Neural progenitor cell (in vitro differentiated cells): ENCODE data around the gene KANSL1L. TPM values are rescaled to one million over a fixed set of nuclear protein-coding genes. Genes with fewer than 3 reads are reported as not detected.

ENCODE experiments used
- DNase-seq: peaks from one replicate; pipeline ENCODE4 v3.0.0-alpha.2; 2016; ENCODE audit warnings: low spot score
- H2AFZ ChIP-seq: fragments of 200-600 bp; sonication (generic); replicated peaks from 2 replicates; pipeline ENCODE4 v1.6.1; 2016; ENCODE audit warnings: antibody characterized with exemption
- H3F3A ChIP-seq: fragments of 200-600 bp; sonication (generic); 2 replicates; pipeline ENCODE4 v1.6.1; 2016; ENCODE audit warnings: antibody characterized with exemption, low read depth
- H3K27ac ChIP-seq: fragments of 200-600 bp; sonication (generic); 2 replicates; pipeline ENCODE4 v1.5.1; 2016; ENCODE audit warnings: mild to moderate bottlenecking
- H3K27me3 ChIP-seq: fragments of 200-600 bp; sonication (generic); 2 replicates; pipeline ENCODE4 v1.6.1; 2016; ENCODE audit warnings: mild to moderate bottlenecking, moderate library complexity
- H3K36me3 ChIP-seq: fragments of 200-600 bp; sonication (generic); 2 replicates; pipeline ENCODE4 v1.5.1; 2016
- H3K4me1 ChIP-seq: fragments of 200-600 bp; sonication (generic); 2 replicates; pipeline ENCODE4 v1.6.1; 2016; ENCODE audit warnings: mixed run types
- H3K4me2 ChIP-seq: fragments of 200-600 bp; sonication (generic); 2 replicates; pipeline ENCODE4 v1.6.1; 2016
- H3K4me3 ChIP-seq: fragments of 200-600 bp; sonication (generic); 2 replicates; pipeline ENCODE4 v1.5.1; 2016
- H3K79me2 ChIP-seq: fragments of 200-600 bp; sonication (generic); 2 replicates; pipeline ENCODE4 v1.6.1; 2016; ENCODE audit warnings: low read depth
- H3K9ac ChIP-seq: fragments of 200-600 bp; sonication (generic); 2 replicates; pipeline ENCODE4 v1.6.1; 2016
- H3K9me3 ChIP-seq: fragments of 200-600 bp; sonication (generic); 2 replicates; pipeline ENCODE4 v1.5.1; 2016; ENCODE audit warnings: low read depth
- H4K20me1 ChIP-seq: fragments of 200-600 bp; sonication (generic); 2 replicates; pipeline ENCODE4 v1.6.1; 2016; ENCODE audit warnings: low read depth
- H3K27ac Mint-ChIP-seq: 3 replicates; pipeline ENCODE4 v1.8.0; 2021; ENCODE audit warnings: mixed read lengths
- H3K27me3 Mint-ChIP-seq: 2 replicates; pipeline ENCODE4 v1.8.0; 2022; ENCODE audit warnings: low read depth, mild to moderate bottlenecking, inconsistent platforms, moderate library complexity, mixed read lengths; ENCODE audit not compliant: insufficient read depth
- H3K36me3 Mint-ChIP-seq: 3 replicates; pipeline ENCODE4 v1.8.0; 2021; ENCODE audit warnings: mixed read lengths
- H3K4me1 Mint-ChIP-seq: 3 replicates; pipeline ENCODE4 v1.8.0; 2021; ENCODE audit warnings: mixed read lengths
- H3K4me3 Mint-ChIP-seq: 3 replicates; pipeline ENCODE4 v1.8.0; 2021; ENCODE audit warnings: mild to moderate bottlenecking, moderate library complexity, mixed read lengths
- H3K9me3 Mint-ChIP-seq: 3 replicates; pipeline ENCODE4 v1.8.0; 2020; ENCODE audit warnings: mixed read lengths
- EZH2 ChIP-seq: fragments of 200-600 bp; sonication (generic); IDR thresholded peaks from 2 replicates; pipeline ENCODE4 v1.6.1; 2017; ENCODE audit warnings: antibody characterized with exemption, mild to moderate bottlenecking, moderate library complexity
- EZH2phosphoT487 ChIP-seq: fragments of 200-600 bp; sonication (generic); IDR thresholded peaks from 2 replicates; pipeline ENCODE4 v1.6.1; 2017; ENCODE audit warnings: antibody characterized with exemption
- total RNA-seq: library from RNA; depleted of rRNA; stranded (reverse); fragments of >200 nt; gene quantifications from 2 replicates; pipeline ENCODE4 v1.2.3, GENCODE V29; 2015; ENCODE audit warnings: low replicate concordance
- TF ChIP-seq, protein P1 (sequence below): fragments of 200-600 bp; sonication (generic); IDR thresholded peaks from 2 replicates; pipeline ENCODE4 v1.5.1; 2017; ENCODE audit warnings: antibody characterized with exemption, mild to moderate bottlenecking

KANSL1L gene
- total RNA-seq, 1 donor from 2014 or later: 51.8 TPM

DNA sequence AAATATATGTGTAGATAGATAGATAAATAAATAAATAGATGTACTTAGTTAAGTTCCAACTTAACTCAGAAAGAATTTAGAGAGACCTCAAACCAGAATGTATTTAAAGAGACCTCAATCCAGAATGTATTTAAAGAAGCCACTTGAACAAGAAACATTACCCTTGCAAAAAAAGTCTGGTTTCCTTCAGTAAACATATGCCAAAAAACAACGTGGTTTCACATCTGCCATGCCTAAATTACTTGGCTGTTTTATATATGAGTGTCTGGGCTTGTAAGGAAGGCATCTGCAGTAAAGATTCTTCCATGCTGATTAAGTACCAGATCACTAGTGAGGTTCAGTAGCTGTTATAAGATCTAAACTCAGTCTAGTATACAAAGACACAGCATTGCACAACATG is 197.9 kb downstream of the KANSL1L start:
- Mint-ChIP-seq H3K27ac (no peak overlapping the region), H3K4me3 (no peak overlapping the region), H3K36me3 (no peaks in the 10 kb centered on the region), H3K4me1 (no peaks in the 10 kb centered on the region), H3K27me3 (no peaks in the 10 kb centered on the region), H3K9me3 (no peaks in the 10 kb centered on the region)
- H3K27ac ChIP-seq: no peak overlapping the region
- H3K4me2 ChIP-seq: no peak overlapping the region
- no peaks in the 10 kb centered on the region for H3F3A ChIP-seq
- no peaks in the 10 kb centered on the region for H3K4me1 ChIP-seq
- H3K4me3 ChIP-seq: no peak overlapping the region
- no peak for TF ChIP-seq EZH2phosphoT487
- TF ChIP-seq, protein P1, sequence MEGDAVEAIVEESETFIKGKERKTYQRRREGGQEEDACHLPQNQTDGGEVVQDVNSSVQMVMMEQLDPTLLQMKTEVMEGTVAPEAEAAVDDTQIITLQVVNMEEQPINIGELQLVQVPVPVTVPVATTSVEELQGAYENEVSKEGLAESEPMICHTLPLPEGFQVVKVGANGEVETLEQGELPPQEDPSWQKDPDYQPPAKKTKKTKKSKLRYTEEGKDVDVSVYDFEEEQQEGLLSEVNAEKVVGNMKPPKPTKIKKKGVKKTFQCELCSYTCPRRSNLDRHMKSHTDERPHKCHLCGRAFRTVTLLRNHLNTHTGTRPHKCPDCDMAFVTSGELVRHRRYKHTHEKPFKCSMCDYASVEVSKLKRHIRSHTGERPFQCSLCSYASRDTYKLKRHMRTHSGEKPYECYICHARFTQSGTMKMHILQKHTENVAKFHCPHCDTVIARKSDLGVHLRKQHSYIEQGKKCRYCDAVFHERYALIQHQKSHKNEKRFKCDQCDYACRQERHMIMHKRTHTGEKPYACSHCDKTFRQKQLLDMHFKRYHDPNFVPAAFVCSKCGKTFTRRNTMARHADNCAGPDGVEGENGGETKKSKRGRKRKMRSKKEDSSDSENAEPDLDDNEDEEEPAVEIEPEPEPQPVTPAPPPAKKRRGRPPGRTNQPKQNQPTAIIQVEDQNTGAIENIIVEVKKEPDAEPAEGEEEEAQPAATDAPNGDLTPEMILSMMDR: no peak
- TF ChIP-seq EZH2: no peak
- no peaks in the 10 kb centered on the region for H3K79me2 ChIP-seq
- no peaks in the 10 kb centered on the region for H3K36me3 ChIP-seq
- no peak for DNase-seq
- H3K9ac ChIP-seq: no peak overlapping the region
- H2AFZ ChIP-seq: no peak overlapping the region
- H3K9me3 ChIP-seq: no peaks in the 10 kb centered on the region
- no peaks in the 10 kb centered on the region for H3K27me3 ChIP-seq
- no peaks in the 10 kb centered on the region for H4K20me1 ChIP-seq

Other genes starting within 250 kb of the KANSL1L start
- 92.3 TPM in 2 replicates for gene RPE, start 168.8 kb downstream of the KANSL1L start, total RNA-seq
- gene ACADL, start 54.0 kb upstream of the KANSL1L start, total RNA-seq: 0.09 TPM in 1 of 2 replicates, not detected in the other
- not detected in 2 replicates for gene MYL1, start 143.8 kb upstream of the KANSL1L start, total RNA-seq